NB4 (cell line): ENCODE measurements around the gene POLR2L.

Source experiments
- CTCF ChIP-seq: IDR thresholded peaks from one replicate; pipeline ENCODE4 v1.5.1; 2012; ENCODE audit warnings: low read depth, low read length
- MYC ChIP-seq: IDR thresholded peaks from 2 replicates; pipeline ENCODE4 v1.6.1; 2011; ENCODE audit warnings: low read depth, low read length
- POLR2A ChIP-seq: IDR thresholded peaks from 2 replicates; pipeline ENCODE4 v1.6.1; 2011; ENCODE audit warnings: mild to moderate bottlenecking; ENCODE audit not compliant: insufficient read length; ENCODE audit errors: extremely low read depth
- TF ChIP-seq, protein P1 (sequence below): IDR thresholded peaks from 2 replicates; pipeline ENCODE4 v1.6.1; 2011; ENCODE audit warnings: low read depth, low read length

DNA sequence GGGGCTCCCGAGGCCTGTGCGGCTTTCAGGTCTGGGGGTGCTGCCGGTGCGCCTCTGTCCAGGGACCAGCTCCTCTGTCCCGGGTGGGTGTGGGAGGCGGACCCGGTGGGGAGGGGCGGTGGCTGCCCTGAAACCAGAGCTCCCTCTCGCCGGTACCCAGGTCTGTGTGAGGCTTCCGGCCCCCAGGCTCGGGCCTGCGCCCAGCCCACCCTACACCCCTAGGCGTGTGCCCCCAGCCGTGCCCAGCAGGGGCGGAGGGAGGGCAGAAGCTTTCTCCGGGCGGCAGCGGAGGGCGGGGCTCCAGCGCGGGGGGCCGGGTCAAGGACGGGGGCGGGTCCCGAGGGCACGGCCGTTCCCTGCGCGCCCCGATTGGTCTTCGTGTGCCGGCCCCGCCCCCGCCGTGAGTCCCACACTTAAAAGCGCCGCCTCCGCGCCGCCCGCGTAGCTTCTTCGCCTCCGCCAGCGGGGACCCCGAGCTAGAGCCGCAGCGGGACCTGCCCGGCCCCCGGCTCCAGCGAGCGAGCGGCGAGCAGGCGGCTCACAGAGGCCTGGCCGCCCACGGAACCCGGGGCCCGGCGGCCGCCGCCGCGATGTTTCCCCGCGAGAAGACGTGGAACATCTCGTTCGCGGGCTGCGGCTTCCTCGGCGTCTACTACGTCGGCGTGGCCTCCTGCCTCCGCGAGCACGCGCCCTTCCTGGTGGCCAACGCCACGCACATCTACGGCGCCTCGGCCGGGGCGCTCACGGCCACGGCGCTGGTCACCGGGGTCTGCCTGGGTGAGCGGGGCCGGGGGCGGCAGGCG is 23.0 kb downstream of the POLR2L start:
- TF ChIP-seq CTCF (no peak), POLR2A (peak; percentile 84), MYC (no peak; the same call in none of the 2 replicates)
- TF ChIP-seq, protein P1, sequence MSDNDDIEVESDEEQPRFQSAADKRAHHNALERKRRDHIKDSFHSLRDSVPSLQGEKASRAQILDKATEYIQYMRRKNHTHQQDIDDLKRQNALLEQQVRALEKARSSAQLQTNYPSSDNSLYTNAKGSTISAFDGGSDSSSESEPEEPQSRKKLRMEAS: no peak
